GM18517 (cell line): ENCODE data around the gene KCNT1.

Experiments used
- ATAC-seq: cut with Tn5 transposase; IDR thresholded peaks from one replicate; pipeline ENCODE4 v1.9.1; 2021; ENCODE audit warnings: mild to moderate bottlenecking, moderate library complexity; ENCODE audit not compliant: unreplicated experiment

Gene KCNT1

DNA sequence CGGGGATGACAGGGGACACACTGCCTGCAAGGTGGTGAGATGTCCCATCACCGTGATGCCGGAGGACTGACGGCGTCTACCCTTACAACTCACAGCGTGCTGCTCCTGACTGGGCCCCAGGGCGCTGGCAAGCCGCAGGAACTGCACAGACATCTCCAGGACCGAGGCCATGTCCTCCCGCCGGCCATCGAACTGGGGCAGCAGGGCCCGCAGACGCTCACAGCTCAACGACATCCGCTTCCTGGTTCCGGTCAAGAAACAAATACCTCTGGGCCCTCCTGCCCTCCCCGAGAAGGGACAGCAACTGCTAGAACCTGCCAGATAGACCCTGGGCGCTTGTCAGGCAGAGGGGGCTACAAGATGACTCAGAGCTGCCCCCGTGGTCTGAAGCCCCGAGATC is 3.7 kb upstream of the KCNT1 start:
- no peak for ATAC-seq

DNA sequence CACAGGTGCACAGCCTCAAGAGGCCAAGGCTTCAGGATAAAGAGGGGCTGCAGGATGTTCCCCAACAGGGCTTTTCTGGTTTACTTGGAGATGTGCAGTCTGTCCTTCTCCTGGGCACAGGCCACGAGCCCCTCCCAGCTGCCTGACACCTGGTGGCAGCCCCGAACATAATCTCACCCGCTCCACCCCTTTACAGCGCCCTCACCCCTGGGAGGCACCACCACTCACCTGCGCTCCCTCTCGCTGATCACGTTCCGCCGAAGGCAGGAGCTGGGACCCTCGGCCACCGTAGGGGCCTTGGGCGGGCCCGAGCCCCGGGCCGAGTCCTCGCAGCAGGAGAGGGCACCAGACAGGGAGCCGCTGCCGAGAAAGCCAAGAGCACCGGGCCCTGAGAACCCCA is 3.2 kb upstream of the KCNT1 start:
- ATAC-seq, result no peak

DNA sequence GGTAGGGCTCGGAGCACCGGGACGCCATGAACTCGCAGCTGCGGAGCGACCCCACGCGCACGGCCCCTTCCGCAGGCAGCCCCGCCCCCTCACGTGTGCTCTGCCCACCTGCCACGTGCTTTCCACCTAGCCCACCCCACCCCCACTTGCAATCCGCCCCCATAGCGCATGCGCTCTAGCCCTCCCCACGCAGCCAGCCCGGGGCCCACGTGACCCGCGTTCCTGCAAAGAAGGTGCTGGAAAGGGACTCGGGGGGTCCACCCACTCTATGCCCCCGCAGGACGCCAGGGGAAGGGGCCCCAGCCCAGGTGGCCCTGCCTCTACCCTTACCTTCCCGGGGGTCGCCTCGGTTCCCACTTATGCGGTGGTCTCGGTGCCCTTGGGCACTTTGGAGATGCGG is 2.5 kb upstream of the KCNT1 start, which contains the start of gene SOHLH1:
TSS of gene SOHLH1 (minus strand) at position 42 of the 400 bp plus-strand sequence. CDS start at position 28, 14 bp downstream.
- no peak for ATAC-seq

- ATAC-seq, result no peak
These were observed 1.5 kb upstream of the KCNT1 start for GRCh38 chr9:135700525-135700924.

GRCh38 chr9:135701067-135701958 is 672 bp upstream of the KCNT1 start:
- ATAC-seq, result no peak

DNA sequence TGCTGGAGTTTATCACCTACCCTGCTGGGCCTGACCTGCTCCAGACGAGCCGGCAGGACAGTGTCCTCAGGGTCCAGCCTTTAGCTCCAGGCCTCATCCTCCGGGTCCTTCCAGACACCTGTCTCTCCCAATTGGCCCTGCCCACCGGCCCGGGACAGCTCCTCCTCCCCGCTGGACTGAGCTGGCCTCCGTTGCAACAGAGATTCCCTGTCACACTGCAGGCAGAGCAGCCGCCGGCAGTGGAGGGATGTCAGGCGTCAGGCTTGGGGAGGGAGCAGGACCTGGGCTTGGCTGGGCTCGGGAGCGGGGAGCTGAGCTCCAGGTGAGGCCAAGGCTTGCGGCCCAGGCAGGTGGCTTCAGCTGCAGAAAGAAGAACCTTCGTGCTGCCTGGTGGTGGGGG is 1.7 kb downstream of the KCNT1 start:
- ATAC-seq, result no peak

DNA sequence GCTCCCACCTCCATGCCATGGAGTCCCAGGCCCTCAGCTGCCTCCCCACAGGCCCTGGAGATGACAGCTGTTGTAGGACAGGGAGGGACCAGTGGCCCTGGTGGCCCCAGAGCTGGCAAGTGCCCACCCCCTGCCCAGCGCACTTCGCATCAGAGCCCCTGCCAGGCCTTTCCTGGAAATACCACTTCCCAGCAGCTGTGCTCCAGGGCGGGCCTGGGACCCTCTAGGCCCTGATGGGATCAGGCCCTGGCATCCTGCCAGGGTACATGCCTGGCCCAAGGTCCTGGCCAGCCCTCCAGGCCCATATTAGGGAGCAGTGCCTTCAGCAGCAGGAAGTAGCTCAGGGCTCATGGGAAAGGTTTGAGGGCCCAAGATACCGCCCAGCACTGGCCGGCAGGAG is 2.5 kb downstream of the KCNT1 start:
- no peak for ATAC-seq

DNA sequence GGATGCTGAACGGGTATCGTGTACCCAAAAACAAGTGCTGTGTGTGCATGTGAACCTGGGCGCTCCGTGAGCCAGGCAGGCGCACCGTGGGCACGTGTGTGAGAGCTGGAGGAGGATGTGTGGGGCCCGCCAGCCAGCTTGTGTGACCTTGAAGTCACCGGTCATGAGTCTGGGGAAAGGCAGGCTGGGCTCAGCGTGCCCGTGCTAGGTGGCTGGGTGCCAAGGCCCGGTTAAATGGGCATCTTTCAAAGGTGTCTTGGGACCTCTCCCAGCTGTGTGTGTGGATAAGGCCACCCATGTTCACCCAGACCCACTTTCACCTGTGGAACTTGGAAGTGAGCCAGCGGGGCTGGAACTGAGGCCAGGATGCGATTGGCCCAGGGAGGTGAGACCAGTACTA is 3.4 kb downstream of the KCNT1 start:
- no peak for ATAC-seq

GRCh38 chr9:135706288-135706687 is 4.3 kb downstream of the KCNT1 start:
- no peak for ATAC-seq

GRCh38 chr9:135707252-135708138 is 5.5 kb downstream of the KCNT1 start:
- ATAC-seq, result no peak

- ATAC-seq, result no peak
These were observed 6.2 kb downstream of the KCNT1 start for GRCh38 chr9:135708164-135708563.

GRCh38 chr9:135711391-135711790 is 9.4 kb downstream of the KCNT1 start:
- ATAC-seq, result no peak

DNA sequence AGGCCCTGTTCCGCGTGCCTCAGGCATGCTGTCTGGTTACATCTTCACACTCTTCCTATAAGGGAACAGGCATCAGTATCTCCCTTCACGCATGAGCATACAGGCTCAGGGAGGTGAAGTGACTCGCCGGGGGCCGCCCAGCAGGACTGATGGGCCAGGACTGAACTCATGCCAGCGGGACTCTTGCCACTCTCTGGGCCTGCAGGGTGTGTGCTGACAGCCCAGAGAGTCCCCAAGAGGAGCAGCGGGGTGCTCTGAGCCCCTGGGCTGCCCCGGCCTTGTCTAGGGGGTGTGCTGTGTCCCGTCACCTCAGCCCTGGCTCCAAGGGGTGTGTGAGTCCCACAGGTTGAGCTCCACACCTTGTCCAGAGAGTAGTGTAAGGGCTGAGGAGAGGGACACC is 9.9 kb downstream of the KCNT1 start:
- no peak for ATAC-seq

GRCh38 chr9:135712613-135713295 is 10.8 kb downstream of the KCNT1 start:
- no peak for ATAC-seq

- no peak for ATAC-seq
These were observed 12.5 kb downstream of the KCNT1 start for GRCh38 chr9:135714242-135715055.

GRCh38 chr9:135715056-135715595 is 13.1 kb downstream of the KCNT1 start:
- ATAC-seq, result no peak

- no peak for ATAC-seq
These were observed 14.1 kb downstream of the KCNT1 start for GRCh38 chr9:135716045-135716444.

DNA sequence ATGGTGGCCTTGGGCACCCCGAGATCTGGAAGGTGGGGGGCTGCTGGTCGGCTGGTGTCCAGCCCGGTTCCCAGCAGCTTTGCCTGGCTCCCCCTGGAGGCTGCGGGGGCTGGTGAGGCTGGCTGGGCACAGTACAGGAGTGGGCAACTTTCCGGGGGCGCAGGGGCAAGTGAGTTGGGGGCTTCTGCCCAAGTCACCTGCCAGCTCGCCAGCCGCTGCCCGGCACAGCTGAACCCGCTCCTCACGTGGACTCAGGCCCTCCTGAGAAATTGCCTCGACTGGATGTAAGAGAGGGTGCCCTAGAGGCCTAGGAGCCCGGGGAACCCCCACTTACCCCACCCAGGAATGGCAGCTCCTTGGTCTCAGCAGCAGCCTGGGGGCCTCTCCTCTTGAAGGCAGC is 15.4 kb downstream of the KCNT1 start:
- no peak for ATAC-seq

DNA sequence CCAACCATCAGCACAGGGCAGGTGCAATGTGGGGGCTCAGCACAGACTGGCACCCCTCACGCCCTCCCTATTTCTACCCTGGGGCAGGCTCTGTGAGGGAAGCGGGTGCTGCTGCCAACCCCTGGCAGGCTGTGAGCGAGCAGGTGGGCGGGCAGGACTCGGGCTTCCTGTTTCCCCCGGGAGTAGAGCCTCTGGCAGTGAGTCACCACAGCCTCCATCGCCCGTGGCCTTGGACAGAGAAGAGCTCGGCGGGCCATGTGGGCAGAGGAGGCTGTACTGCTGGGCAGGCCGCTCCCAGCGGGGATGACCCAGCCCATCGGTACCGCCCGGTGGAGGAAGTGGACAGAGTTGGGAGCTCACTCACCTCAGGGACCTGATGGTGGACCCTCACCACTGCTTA is 16.6 kb downstream of the KCNT1 start:
- ATAC-seq, result no peak

DNA sequence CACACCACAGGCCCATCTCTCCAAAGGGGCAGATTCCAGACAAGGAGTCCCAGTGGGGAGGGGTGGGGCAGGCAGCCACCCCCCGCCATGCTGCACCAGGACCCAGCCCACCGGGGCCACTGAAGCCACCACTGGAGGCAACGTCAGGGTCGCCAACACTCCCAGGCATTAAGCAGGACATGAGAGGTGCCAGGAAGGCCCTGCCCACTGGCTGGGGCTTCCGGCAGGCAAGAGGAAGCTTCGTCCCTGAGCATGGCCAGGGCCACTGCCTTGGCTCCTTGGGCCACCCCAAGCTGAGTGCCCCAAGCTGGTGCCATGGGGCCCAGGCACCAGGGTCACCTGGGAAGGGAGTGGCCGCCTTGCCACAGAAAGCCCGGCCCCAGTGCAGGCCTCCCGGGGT is 17.5 kb downstream of the KCNT1 start:
- ATAC-seq, result no peak
